Cardiac fibroblast (primary cell): ENCODE data around the gene WHAMM.

ENCODE experiments used
- DNase-seq, 2 donors: peaks; one replicate each; pipeline versions ENCODE4 v3.0.0 to v3.0.0-alpha.2; 2010; ENCODE audit warnings: low read depth in 2 of 2
- H3K4me3 ChIP-seq, 2 donors: replicated peaks in 1 of 2; 1 replicate in 1 of 2; 2 replicates in 1 of 2; pipeline ENCODE4 v1.5.1; 2011; ENCODE audit warnings: low read depth in 2 of 2, low read length in 2 of 2, mild to moderate bottlenecking in 2 of 2, moderate library complexity in 1 of 2
- CTCF ChIP-seq: IDR thresholded peaks from one replicate; pipeline ENCODE4 v1.5.1; 2011; ENCODE audit warnings: low read depth, mild to moderate bottlenecking, low read length, inconsistent platforms

Gene WHAMM

GRCh38 chr15:82789491-82789890 is 19.9 kb upstream of the WHAMM start:
- no peak overlapping the region for H3K4me3 ChIP-seq

GRCh38 chr15:82790321-82790720 is 19.1 kb upstream of the WHAMM start:
- DNase-seq: no peak
- no peak overlapping the region for H3K4me3 ChIP-seq
- TF ChIP-seq CTCF: no peak

More at GRCh38 chr15:82789491-82789890, 19.9 kb upstream of the WHAMM start:
- TF ChIP-seq CTCF: no peak
- no peak for DNase-seq

- no peak overlapping the region for H3K4me3 ChIP-seq
- TF ChIP-seq CTCF: no peak
- no peak for DNase-seq
Observed at GRCh38 chr15:82792068-82792467, 17.4 kb upstream of the WHAMM start.

GRCh38 chr15:82793737-82794136 is 15.7 kb upstream of the WHAMM start:
- no peak overlapping the region for H3K4me3 ChIP-seq
- no peak for DNase-seq
- TF ChIP-seq CTCF: no peak

- TF ChIP-seq CTCF: no peak
- no peak for DNase-seq
Observed at GRCh38 chr15:82798104-82798503, 11.3 kb upstream of the WHAMM start.

GRCh38 chr15:82798531-82799166 is 10.8 kb upstream of the WHAMM start:
- no peak for DNase-seq
- no peak for TF ChIP-seq CTCF
- H3K4me3 ChIP-seq: no peak overlapping the region

More at GRCh38 chr15:82798104-82798503, 11.3 kb upstream of the WHAMM start:
- no peak overlapping the region for H3K4me3 ChIP-seq
